H1 (cell line): ENCODE measurements around the gene IPO7. TPM values are rescaled to one million over a fixed set of nuclear protein-coding genes. Genes with fewer than 3 reads are reported as not detected.

Experiments
- CTCF ChIA-PET: fragments of 300-600 bp; sonication (Branson Sonifier 250); formaldehyde crosslinking; loops from one replicate; lab custom pipeline; 2021; ENCODE audit not compliant: partially characterized antibody; lab: Charles Lee
- POLR2A ChIA-PET: fragments of 300-600 bp; sonication (Branson Sonifier 250); formaldehyde crosslinking; loops from one replicate; lab custom pipeline; 2021; ENCODE audit warnings: inconsistent platforms; ENCODE audit not compliant: partially characterized antibody; lab: Charles Lee
- DNase-seq, 2 experiments: peaks; one replicate each; pipeline versions ENCODE4 v3.0.0 to v3.0.0-alpha.2; 2010 to 2022; ENCODE audit warnings: low spot score in 2 of 2, low read depth in 1 of 2, mixed read lengths in 1 of 2
- FAIRE-seq: peaks from 2 replicates; lab custom pipeline; 2011; peaks lifted over from hg19 to GRCh38; lab: Jason Lieb, UNC
- H2AFZ ChIP-seq: 2 replicates; pipeline ENCODE4 v1.8.1; 2012; ENCODE audit warnings: low read length, inconsistent platforms
- H2AK5ac ChIP-seq: 2 replicates; pipeline ENCODE4 v1.6.1; 2013; ENCODE audit warnings: low read depth, low read length
- H2BK120ac ChIP-seq: replicated peaks from 2 replicates; pipeline ENCODE3; 2013; ENCODE audit warnings: low read depth, low read length, inconsistent platforms
- H2BK12ac ChIP-seq: 2 replicates; pipeline ENCODE4 v1.6.1; 2013; ENCODE audit warnings: low read depth, low read length
- H2BK15ac ChIP-seq: 2 replicates; pipeline ENCODE4 v1.6.1; 2013; ENCODE audit warnings: low read length
- H2BK20ac ChIP-seq: 2 replicates; pipeline ENCODE4 v1.6.1; 2013; ENCODE audit warnings: low read length
- H2BK5ac ChIP-seq: 2 replicates; pipeline ENCODE4 v1.6.1; 2013; ENCODE audit warnings: low read depth, low read length
- H3K14ac ChIP-seq: 2 replicates; pipeline ENCODE4 v1.6.1; 2013; ENCODE audit warnings: inconsistent platforms; ENCODE audit not compliant: insufficient read length
- H3K18ac ChIP-seq: 2 replicates; pipeline ENCODE4 v1.6.1; 2013; ENCODE audit warnings: low read length; ENCODE audit errors: extremely low read depth
- H3K23ac ChIP-seq: 2 replicates; pipeline ENCODE4 v1.6.1; 2013; ENCODE audit warnings: inconsistent platforms; ENCODE audit not compliant: insufficient read length
- H3K23me2 ChIP-seq: 2 replicates; pipeline ENCODE4 v1.6.1; 2013; ENCODE audit warnings: low read depth, low read length
- H3K27ac ChIP-seq: 2 replicates; pipeline ENCODE4 v1.6.1; 2011; ENCODE audit warnings: low read depth, low read length, inconsistent platforms
- H3K27me3 ChIP-seq, 4 experiments: replicated peaks in 1 of 4; 1 replicate in 1 of 4; 2 replicates in 3 of 4; pipeline versions ENCODE4 v1.6.1 to v1.8.1; 2011 to 2013; ENCODE audit warnings: low read length in 3 of 4, mild to moderate bottlenecking in 3 of 4, inconsistent platforms in 2 of 4, mixed read lengths in 2 of 4, moderate library complexity in 1 of 4; ENCODE audit not compliant: control insufficient read depth in 3 of 4, insufficient read depth in 3 of 4; ENCODE audit errors: extremely low read depth in 1 of 4
- H3K36me3 ChIP-seq, 4 experiments: 2 replicates each; pipeline versions ENCODE4 v1.6.1 to v1.8.1; 2011 to 2013; ENCODE audit warnings: mild to moderate bottlenecking in 4 of 4, low read length in 3 of 4, moderate library complexity in 2 of 4, control low read depth in 1 of 4, inconsistent platforms in 1 of 4; ENCODE audit not compliant: insufficient read depth in 4 of 4, control insufficient read depth in 2 of 4
- H3K4ac ChIP-seq: replicated peaks from 2 replicates; pipeline ENCODE3; 2013; ENCODE audit warnings: low read length, low read depth, mixed read lengths, inconsistent platforms; ENCODE audit not compliant: insufficient read length
- H3K4me1 ChIP-seq, 4 experiments: replicated peaks in 1 of 4; 1 replicate in 1 of 4; 2 replicates in 3 of 4; pipeline versions ENCODE4 v1.6.1 to v1.8.1; 2011 to 2013; ENCODE audit warnings: low read length in 3 of 4, inconsistent platforms in 2 of 4, mixed read lengths in 1 of 4; ENCODE audit not compliant: insufficient read depth in 4 of 4, control insufficient read depth in 3 of 4
- H3K4me2 ChIP-seq, 2 experiments: 2 replicates each; pipeline versions ENCODE4 v1.6.1 to v1.8.1; 2011 to 2013; ENCODE audit warnings: low read depth in 2 of 2, low read length in 2 of 2, control low read depth in 1 of 2, inconsistent platforms in 1 of 2, mild to moderate bottlenecking in 1 of 2; ENCODE audit not compliant: insufficient read depth in 1 of 2
- H3K4me3 ChIP-seq, 4 experiments: fragments of 200-600, 300-600 bp in 1 of 4; sonication (generic), shearing (Covaris generic), sonication (Bioruptor Twin) in 1 of 4; 2 replicates each; pipeline versions ENCODE4 v1.5.1 to v1.8.1; 2011 to 2016; ENCODE audit warnings: low read length in 4 of 4, low read depth in 3 of 4, control low read depth in 2 of 4, inconsistent platforms in 2 of 4, mild to moderate bottlenecking in 2 of 4, mixed read lengths in 1 of 4, moderate library complexity in 1 of 4; ENCODE audit not compliant: insufficient read depth in 2 of 4; ENCODE audit errors: extremely low read depth in 1 of 4
- H3K56ac ChIP-seq: replicated peaks from 2 replicates; pipeline ENCODE3; 2013; ENCODE audit warnings: low read depth, mild to moderate bottlenecking, mixed read lengths, low read length, inconsistent platforms; ENCODE audit not compliant: insufficient read length
- H3K79me1 ChIP-seq: 2 replicates; pipeline ENCODE4 v1.6.1; 2013; ENCODE audit warnings: low read depth, low read length, control low read depth
- H3K79me2 ChIP-seq, 2 experiments: 2 replicates each; pipeline versions ENCODE4 v1.6.1 to v1.8.1; 2012 to 2013; ENCODE audit warnings: low read length in 2 of 2, mild to moderate bottlenecking in 2 of 2, inconsistent platforms in 1 of 2; ENCODE audit not compliant: insufficient read depth in 2 of 2, control insufficient read depth in 1 of 2
- H3K9ac ChIP-seq, 4 experiments: replicated peaks in 1 of 4; 1 replicate in 1 of 4; 2 replicates in 3 of 4; pipeline versions ENCODE4 v1.6.1 to v1.8.1; 2011 to 2013; ENCODE audit warnings: low read depth in 3 of 4, low read length in 3 of 4, control low read depth in 2 of 4, mild to moderate bottlenecking in 2 of 4, moderate library complexity in 2 of 4, inconsistent platforms in 1 of 4; ENCODE audit errors: extremely low read depth in 1 of 4
- H3K9me3 ChIP-seq, 2 experiments: 2 replicates each; pipeline versions ENCODE4 v1.6.1 to v1.8.1; 2012 to 2013; ENCODE audit warnings: mild to moderate bottlenecking in 2 of 2, moderate library complexity in 2 of 2, control low read depth in 1 of 2, inconsistent platforms in 1 of 2, low read depth in 1 of 2, low read length in 1 of 2, mixed read lengths in 1 of 2; ENCODE audit not compliant: insufficient read depth in 2 of 2
- H4K20me1 ChIP-seq, 2 experiments: replicated peaks in 1 of 2; 2 replicates each; pipeline versions ENCODE3 to v1.8.1; 2011 to 2013; ENCODE audit warnings: inconsistent platforms in 2 of 2, low read length in 2 of 2, mild to moderate bottlenecking in 1 of 2; ENCODE audit not compliant: insufficient read depth in 2 of 2, control insufficient read depth in 1 of 2
- H4K5ac ChIP-seq: 2 replicates; pipeline ENCODE4 v1.6.1; 2013; ENCODE audit warnings: low read length, low read depth, mixed read lengths, inconsistent platforms; ENCODE audit not compliant: insufficient read length
- H4K8ac ChIP-seq: 2 replicates; pipeline ENCODE4 v1.8.0; 2013; ENCODE audit warnings: mild to moderate bottlenecking, moderate library complexity, low read length, inconsistent platforms; ENCODE audit not compliant: insufficient read depth; ENCODE audit errors: extremely low read depth
- H4K91ac ChIP-seq: replicated peaks from 2 replicates; pipeline ENCODE3; 2013; ENCODE audit warnings: low read length, mixed read lengths, inconsistent platforms; ENCODE audit not compliant: insufficient read length
- ASH2L ChIP-seq: fragments of 200-600, 300-600 bp; sonication (generic); IDR thresholded peaks from one replicate; pipeline ENCODE4 v1.7.1; 2017; ENCODE audit warnings: low read length
- BRCA1 ChIP-seq: IDR thresholded peaks from 2 replicates; pipeline ENCODE4 v1.6.1; 2012; ENCODE audit warnings: low read depth, low read length, improper control_type of control experiment
- EP300 ChIP-seq, 2 experiments: IDR thresholded peaks; 1 replicate in 1 of 2; 2 replicates in 1 of 2; pipeline ENCODE4 v1.6.1; 2011 to 2012; ENCODE audit warnings: low read depth in 2 of 2, low read length in 2 of 2, mild to moderate bottlenecking in 2 of 2, borderline replicate concordance in 1 of 2, inconsistent platforms in 1 of 2, moderate library complexity in 1 of 2
- FOSL1 ChIP-seq: IDR thresholded peaks from 2 replicates; pipeline ENCODE4 v1.6.1; 2011; ENCODE audit warnings: mild to moderate bottlenecking, low read depth, low read length, moderate library complexity; ENCODE audit not compliant: insufficient read depth
- GABPA ChIP-seq: IDR thresholded peaks from 2 replicates; pipeline ENCODE4 v1.6.1; 2011; ENCODE audit warnings: mild to moderate bottlenecking, low read length, moderate library complexity, borderline replicate concordance; ENCODE audit not compliant: insufficient read depth
- GTF2F1 ChIP-seq: IDR thresholded peaks from 2 replicates; pipeline ENCODE4 v1.6.1; 2012; ENCODE audit warnings: low read depth, low read length, improper control_type of control experiment, borderline replicate concordance
- KDM5A ChIP-seq: fragments of 200-600 bp; IDR thresholded peaks from 2 replicates; pipeline ENCODE4 v1.7.1; 2012; ENCODE audit warnings: mild to moderate bottlenecking, low read length, inconsistent platforms, mixed read lengths
- PHF8 ChIP-seq: fragments of 200-600 bp; sonication (generic); conservative IDR thresholded peaks from 2 replicates; pipeline ENCODE4 v1.7.1; 2012; ENCODE audit warnings: low read depth, mild to moderate bottlenecking, inconsistent platforms, low read length, moderate library complexity
- RAD21 ChIP-seq, 2 experiments: IDR thresholded peaks in 1 of 2; conservative IDR thresholded peaks in 1 of 2; 2 replicates each; pipeline ENCODE4 v1.6.1; 2011; ENCODE audit warnings: low read depth in 2 of 2, low read length in 2 of 2, improper control_type of control experiment in 1 of 2, inconsistent platforms in 1 of 2, mild to moderate bottlenecking in 1 of 2, moderate library complexity in 1 of 2
- SP2 ChIP-seq: IDR thresholded peaks from 2 replicates; pipeline ENCODE4 v1.6.1; 2012; ENCODE audit warnings: mild to moderate bottlenecking, low read length, inconsistent platforms
- SRF ChIP-seq: IDR thresholded peaks from 2 replicates; pipeline ENCODE4 v1.6.1; 2011; ENCODE audit warnings: mild to moderate bottlenecking, low read depth, low read length, moderate library complexity
- SUZ12 ChIP-seq: fragments of 200-600 bp; sonication (generic); IDR thresholded peaks from 2 replicates; pipeline ENCODE4 v1.6.1; 2012; ENCODE audit warnings: mild to moderate bottlenecking, inconsistent platforms, low read length, moderate library complexity, mixed read lengths
- TAF1 ChIP-seq: IDR thresholded peaks from 2 replicates; pipeline ENCODE4 v1.6.1; 2011; ENCODE audit warnings: mild to moderate bottlenecking, low read depth, low read length
- WGBS, 2 experiments: shearing (Covaris generic) in 1 of 2; methylation state at CpG; one replicate each; pipeline versions ENCODE4 v1.1.6 to v1.1.7; 2013 to 2015; ENCODE audit warnings: low lambda C conversion rate in 2 of 2, mixed read lengths in 2 of 2, inconsistent platforms in 1 of 2, low coverage in 1 of 2, missing lambda C conversion rate in 1 of 2; ENCODE audit not compliant: insufficient replicate concordance in 2 of 2, insufficient coverage in 1 of 2, insufficient read length in 1 of 2; ENCODE audit errors: extremely low coverage in 1 of 2, missing lambda C conversion rate in 1 of 2; 5-methylcytosine and 5-hydroxymethylcytosine counted together
- polyA plus RNA-seq, 7 experiments: library from polyadenylated mRNA; depleted of rRNA in 3 of 7; stranded (reverse) in 5 of 7; unstranded in 2 of 7; fragments of >200 nt in 5 of 7; fragments of 200-250 nt in 2 of 7; gene quantifications; 1 replicate in 5 of 7; 2 replicates in 1 of 7; 4 replicates in 1 of 7; pipeline versions ENCODE4 v1.2.1 to v1.2.3, GENCODE V29; 2011 to 2013; ENCODE audit warnings: missing spikeins in 2 of 7, mixed read lengths in 2 of 7
- total RNA-seq: library from RNA; stranded (reverse); fragmentation: NEBNext Ultra II Directional; extraction: Animal tissue kit (Norgen Biotek cat#: 25700); gene quantifications from 2 replicates; pipeline ENCODE4 v1.2.1, GENCODE V29; 2021

Gene IPO7
- total and polyA plus RNA-seq, 2 of the 8 experiments (the other 6 are each of a cell fraction or from before 2014, with no cell fraction given) = 45.9 to 259 TPM

DNA sequence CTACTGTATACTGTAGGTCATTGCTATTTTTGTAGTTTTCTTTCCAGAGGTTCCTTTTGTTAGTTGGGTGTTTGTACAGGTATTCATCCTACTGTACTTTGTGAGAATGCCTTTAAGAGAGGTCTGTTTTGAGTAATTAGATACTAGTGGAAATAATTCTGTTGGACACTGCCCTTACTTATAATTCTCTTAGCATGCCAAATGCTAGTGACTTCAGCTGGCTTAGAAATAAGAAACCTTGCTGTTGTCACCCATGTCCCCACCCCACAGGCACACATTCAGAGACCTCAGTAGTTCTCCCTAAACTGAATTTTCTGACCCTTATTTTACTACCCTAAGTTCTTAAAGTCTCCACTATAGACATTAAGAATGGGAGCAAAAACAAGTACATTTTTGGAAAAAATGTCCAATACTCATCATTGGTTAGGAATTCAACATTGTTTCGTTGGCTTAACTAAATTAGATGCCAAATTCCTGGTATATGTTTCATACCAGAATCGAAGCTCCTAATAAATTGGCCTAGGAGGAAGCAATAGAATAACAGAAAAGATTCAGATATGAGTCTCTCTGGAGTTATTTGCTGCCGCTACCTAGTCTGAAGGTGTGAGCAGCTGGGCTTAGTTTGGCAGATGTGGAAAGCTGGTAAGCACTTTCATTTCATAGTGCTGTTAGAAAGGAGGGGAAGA lies 104.8 kb downstream of the IPO7 start:
- Histone ChIP-seq H3K36me3 (peaks cover 0 to 30% (median 13%) of the 10 kb centered on the region in 4 experiments; a peak in 5 of 8 replicates), H4K8ac (no peak overlapping the region), H2BK12ac (no peak overlapping the region), H3K14ac (no peak overlapping the region), H2BK120ac (no peak overlapping the region), H2BK5ac (no peak overlapping the region), H4K91ac (no peak overlapping the region), H3K9ac (no peak overlapping the region), H3K27me3 (no peaks in the 10 kb centered on the region), H3K23ac (no peak overlapping the region), H2BK20ac (no peak overlapping the region), H3K79me2 (no peaks in the 10 kb centered on the region), H3K79me1 (no peaks in the 10 kb centered on the region), H3K4me2 (no peak overlapping the region), H2AFZ (no peak overlapping the region), H3K4me3 (no peak overlapping the region), H3K56ac (no peak overlapping the region), H2BK15ac (no peak overlapping the region), H4K5ac (no peak overlapping the region), H3K4ac (no peak overlapping the region), H4K20me1 (no peaks in the 10 kb centered on the region), H3K9me3 (no peaks in the 10 kb centered on the region), H2AK5ac (no peak overlapping the region), H3K23me2 (no peaks in the 10 kb centered on the region), H3K27ac (no peak overlapping the region), H3K18ac (no peak overlapping the region), H3K4me1 (no peaks in the 10 kb centered on the region)
- FAIRE-seq = no peak
- no peak for DNase-seq
- POLR2A ChIA-PET = interaction anchor here (1.5 kb wide), 1 partner anchor 29 kb away, joined by 3 read pairs; no protein-coding TSS in a partner anchor
- CTCF ChIA-PET = interaction anchor here (0.6 to 4.4 kb wide), 3 partner anchors 17 to 234 kb away, joined by 4 to 21 read pairs (median 4); no protein-coding TSS in a partner anchor
- WGBS, 2 experiments = 94% methylated on average over 3 of the region's 3 CpGs; no CpG with 5 or more reads in 1 of the 2 experiments
- TF ChIP-seq SP2 = no peak
- no peak for TF ChIP-seq SRF
- no peak for TF ChIP-seq BRCA1
- TF ChIP-seq PHF8 = no peak
- no peak for TF ChIP-seq SUZ12
- no peak for TF ChIP-seq ASH2L
- TF ChIP-seq FOSL1 = no peak
- TF ChIP-seq KDM5A = no peak
- no peak for TF ChIP-seq TAF1
- TF ChIP-seq EP300 (IDR thresholded peaks at IDR 0.05; ENCODE audit: borderline replicate concordance in 1 of 2, low read depth in 2 of 2, low read length in 2 of 2) = no peak
- no peak for TF ChIP-seq GTF2F1
- TF ChIP-seq RAD21 (IDR thresholded peaks at IDR 0.05 in 1 of 2, conservative IDR thresholded peaks at IDR 0.05 in 1 of 2; ENCODE audit: low read depth in 2 of 2, low read length in 2 of 2) = no peak
- no peak for TF ChIP-seq GABPA
